Raji (cell line): ENCODE measurements around the gene WDR27.

Experiments
- POLR2A ChIP-seq: IDR thresholded peaks from 2 replicates; pipeline ENCODE4 v1.6.1; 2011; ENCODE audit warnings: low read depth, low read length, control low read depth; ENCODE audit not compliant: insufficient read depth

The WDR27 gene

DNA sequence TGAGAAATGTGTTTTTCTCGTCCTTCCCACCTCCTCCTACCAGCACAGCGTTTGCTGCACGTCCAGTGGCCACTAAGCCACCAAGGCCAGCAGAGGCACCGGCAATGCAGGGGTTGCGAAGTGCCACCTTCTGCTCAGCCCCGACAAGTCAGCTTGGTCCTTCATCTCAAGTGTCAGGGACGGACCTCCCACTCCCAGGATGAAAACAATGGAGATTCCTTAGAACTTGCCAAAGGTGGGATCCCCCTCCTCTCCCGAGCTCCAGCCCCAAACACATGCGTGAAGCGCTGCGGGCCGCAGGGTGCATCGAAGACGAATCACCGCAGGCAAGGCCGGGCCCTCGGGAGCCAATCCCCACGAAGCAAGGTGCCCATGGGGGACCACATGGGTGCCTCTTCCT, 60.8 kb downstream of the WDR27 start:
- no peak for TF ChIP-seq POLR2A

DNA sequence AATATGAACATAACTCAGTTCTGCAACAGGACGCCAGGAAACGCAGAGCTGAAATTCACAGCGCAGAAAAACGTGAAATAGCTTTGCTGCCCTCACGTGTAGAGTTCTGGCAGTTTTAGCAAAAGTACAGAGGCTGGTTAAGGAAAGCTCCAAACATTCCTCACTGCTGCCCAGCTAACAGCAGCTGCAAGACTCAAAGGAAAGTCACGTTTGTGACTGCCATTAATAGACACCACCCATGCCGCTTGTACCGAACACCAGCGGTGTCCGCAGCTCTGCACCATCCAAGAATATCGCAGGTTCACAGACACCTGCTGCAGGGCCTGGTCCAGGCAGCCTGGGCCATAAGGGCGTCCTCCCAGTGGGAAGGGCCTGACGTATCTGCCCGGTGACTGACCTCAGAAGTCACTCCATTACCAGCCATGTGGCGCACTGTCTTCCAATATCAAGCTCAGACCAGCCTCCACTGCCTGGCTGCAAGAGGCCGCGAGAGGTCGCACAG, 61.4 kb downstream of the WDR27 start:
- no peak for TF ChIP-seq POLR2A

DNA sequence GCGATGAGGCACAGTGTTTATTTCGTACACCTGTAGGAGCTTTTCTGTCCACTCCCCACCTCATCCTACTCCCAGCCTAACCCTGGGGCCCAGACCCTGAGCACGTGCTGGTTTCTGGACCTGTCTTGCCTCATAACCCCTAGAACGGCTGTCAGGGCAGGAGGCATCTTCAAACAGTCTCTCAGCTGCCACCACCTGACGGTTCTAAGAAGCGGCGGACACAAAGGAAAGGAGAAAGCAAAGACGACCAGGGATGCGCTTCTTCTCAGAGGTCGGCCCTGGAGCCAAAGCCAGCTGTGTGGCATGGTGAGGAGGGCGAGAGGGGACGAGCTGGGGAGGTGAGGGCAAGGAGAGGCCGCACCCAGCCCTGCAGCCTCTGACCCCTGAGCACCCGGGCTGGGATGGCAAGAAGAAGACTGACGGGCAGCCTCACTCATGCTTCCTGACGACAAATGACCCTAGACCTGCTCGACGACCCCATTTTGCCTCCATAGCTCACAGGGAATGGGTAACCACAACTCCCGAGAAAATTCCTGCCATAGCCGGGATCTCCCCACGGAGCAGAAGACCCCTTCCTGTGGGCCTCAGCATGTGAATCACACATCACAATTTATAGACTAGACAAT, 62.1 kb downstream of the WDR27 start:
- TF ChIP-seq POLR2A: no peak

DNA sequence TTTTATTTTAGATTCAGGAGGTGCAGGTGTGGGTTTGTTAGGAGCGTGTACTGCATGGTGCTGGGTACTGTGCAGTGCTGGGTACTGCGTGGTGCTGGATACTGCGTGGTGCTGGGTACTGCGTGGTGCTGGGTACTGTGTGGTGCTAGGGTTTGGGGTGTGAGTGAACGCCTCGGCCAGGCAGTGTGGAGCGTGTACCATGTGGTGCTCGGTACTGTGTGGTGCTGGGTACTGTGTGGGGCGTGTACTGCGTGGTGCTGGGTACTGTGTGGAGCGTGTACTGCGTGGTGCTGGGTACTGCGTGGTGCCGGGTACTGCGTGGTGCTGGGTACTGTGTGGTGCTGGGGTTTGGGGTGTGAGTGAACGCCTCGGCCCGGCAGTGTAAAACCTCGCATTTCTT, 62.9 kb downstream of the WDR27 start:
- no peak for TF ChIP-seq POLR2A

DNA sequence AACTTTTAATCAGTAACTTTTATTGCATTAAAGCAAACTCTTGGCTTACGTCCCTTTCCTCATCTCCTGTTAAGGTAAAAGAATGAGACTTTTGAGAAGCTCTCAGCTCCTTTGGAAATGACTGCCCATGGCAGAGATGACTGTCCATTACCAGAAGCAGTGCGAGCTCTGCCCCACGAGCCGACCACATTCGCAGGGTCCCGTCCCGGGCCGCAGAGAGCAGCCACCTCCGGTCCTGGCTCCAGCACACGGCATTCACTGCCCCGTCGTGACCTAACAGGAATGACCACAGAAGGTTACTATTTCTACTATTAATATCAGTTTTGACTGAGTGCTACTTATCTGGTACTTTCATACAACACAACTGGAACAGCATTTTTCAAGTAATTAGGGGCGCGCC, 63.4 kb downstream of the WDR27 start:
- TF ChIP-seq POLR2A: no peak

DNA sequence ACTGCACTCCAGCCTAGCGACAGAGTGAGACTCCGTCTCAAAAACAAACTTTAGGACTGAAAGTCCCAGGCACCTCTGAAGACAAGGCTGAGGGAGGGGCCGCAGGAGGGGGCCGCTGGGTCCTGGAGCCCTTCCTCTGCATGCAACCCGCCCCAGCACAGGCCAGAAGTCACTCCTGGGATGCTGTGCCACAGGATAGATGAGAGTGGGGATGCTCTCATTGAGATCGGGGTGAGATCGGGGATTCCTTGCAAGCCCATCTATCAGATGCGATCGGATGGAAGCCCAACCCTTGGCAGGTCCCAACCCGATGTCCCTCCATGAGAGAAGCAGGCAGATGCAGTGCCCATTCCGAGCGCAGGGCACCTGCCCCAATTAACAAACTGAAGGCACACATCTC, 66.5 kb downstream of the WDR27 start:
- TF ChIP-seq POLR2A: no peak

DNA sequence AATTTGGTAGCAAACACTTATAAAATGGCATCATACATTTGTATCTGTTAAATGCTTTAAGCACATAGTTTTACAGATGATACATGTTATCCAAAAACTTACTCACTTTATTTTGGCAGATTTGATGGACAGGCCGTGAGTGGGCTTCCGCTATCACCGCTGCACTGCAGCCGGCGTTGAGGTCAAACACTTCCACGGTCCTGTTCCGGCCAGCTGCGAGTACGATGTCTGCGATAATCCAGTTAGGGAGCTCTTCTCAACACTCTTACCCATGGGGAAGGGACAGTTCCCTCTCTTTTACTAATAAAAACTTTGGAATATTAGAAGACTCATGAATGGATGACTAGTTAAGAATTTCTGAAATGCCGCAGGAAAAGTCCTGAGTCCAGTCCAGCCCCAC, 69.0 kb downstream of the WDR27 start:
- TF ChIP-seq POLR2A: no peak

DNA sequence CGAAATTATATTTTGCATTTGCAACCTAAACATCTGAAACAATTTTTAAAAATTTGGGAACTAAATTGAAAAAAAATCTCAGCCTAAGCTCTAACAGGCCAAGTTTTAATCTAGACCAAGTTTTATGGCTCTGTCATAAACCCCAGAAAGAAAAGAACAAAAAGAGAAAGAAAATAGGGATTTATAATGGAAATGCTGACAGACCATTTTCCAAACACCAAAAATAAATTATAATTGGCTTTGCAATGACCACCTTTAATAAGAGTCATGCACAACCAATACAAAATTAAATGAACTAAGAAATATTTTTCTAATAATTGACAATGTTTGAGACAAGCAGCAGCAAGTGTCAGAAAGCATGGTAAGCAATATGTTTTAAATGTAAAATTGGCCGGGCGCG, 72.6 kb downstream of the WDR27 start:
- TF ChIP-seq POLR2A: no peak

DNA sequence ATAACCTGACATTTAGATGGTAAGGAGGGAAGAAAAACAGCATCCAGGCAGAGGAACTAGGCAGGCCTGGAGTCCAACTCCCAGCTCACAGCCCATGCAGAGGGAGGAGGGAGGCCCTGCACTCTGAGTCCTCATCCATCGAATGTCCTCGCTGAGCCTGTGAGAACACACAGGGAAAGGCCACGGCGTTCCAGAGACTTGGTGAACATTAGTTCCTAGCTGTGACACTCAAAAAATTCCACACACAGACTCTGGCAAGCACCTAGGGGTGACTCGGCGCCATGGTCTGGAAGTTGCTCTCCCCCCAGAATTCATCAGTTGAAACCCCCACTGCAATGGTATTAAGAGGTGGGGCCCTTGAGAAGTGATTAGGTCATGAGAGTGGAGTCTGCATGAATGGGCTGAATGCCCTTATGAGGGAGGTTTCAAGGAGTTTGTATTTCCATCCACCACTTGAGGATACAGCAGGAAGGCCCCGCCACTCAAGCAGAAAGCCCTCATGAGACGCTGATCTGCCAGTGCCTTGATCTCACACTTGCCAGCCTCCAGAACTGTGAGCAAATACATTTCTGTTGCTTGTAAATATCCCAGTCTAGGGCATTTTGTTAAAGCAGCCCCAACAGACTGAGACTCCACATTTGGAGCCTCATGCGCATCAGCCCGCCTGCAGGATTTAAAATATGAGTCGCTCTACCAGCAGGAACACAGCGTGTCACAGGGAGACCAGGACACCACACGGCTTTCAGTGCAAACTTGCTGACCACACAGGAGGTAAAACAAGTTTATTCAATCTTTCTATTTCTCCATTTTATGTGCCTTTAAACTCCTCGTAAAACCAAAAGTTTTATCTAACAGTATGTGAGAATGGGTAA, 73.9 kb downstream of the WDR27 start:
- no peak for TF ChIP-seq POLR2A

DNA sequence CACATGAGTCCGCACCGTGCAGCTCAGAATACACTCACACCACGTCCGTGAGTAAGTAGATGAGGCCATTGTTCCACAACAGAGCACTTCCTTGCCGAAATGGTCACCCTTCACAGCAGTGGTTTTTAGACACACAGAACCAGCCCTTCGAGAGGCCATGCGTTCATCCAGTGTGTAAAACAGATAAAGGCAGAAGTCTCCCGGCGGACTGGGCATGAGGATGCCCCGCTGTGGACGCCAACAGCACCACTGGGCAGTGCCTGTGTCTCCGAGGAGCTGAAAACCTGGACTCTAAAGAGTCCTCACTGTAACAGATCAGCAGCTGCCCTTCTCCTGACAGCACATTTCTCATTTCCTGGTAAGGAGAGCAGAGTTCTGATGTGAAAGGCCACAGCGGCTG, 75.2 kb downstream of the WDR27 start:
- TF ChIP-seq POLR2A: no peak

DNA sequence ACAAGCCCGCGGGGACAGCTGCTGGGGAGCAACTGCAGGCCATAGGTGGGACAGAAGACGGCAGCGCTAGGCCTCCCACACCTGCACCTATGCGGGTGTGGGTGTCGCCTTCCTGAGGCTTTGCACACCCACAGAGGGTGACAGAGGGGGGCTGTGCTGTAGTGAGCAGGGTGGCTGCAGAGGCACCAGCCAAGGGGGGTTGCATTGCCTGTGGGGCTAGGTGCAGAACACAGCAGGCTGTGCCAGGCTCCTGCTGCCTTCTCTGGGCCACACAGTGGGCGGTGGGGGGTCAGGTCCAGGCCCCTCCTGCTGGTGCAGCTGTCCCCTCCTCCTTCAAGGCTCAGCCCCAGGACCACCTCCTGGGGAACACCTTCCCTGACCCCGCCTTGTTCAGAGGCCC, 75.7 kb downstream of the WDR27 start:
- no peak for TF ChIP-seq POLR2A

GRCh38 chr6:169625376-169625775, 76.5 kb downstream of the WDR27 start:
- TF ChIP-seq POLR2A: no peak

GRCh38 chr6:169624785-169625184, 77.0 kb downstream of the WDR27 start:
- TF ChIP-seq POLR2A: no peak

DNA sequence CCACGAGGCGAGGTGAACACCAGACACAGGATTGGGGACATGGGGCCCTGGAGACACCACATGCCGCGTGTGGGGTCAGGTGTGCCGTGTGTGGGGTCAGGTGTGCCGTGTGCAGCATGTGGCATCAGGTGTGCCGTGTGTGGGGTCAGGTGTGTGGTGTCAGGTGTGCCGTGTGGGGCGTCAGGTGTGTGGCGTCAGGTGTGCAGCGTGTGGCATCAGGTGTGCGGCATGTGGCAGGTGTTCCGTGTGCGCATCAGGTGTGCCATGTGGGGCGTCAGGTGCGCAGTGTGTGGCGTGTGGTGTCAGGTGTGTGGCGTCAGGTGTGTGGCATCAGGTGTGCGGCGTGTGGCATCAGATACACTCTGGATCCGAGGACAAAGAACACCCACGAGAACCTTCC, 77.9 kb downstream of the WDR27 start:
- TF ChIP-seq POLR2A: no peak

- TF ChIP-seq POLR2A: no peak
Observed at GRCh38 chr6:169623343-169623742, 78.5 kb downstream of the WDR27 start.

DNA sequence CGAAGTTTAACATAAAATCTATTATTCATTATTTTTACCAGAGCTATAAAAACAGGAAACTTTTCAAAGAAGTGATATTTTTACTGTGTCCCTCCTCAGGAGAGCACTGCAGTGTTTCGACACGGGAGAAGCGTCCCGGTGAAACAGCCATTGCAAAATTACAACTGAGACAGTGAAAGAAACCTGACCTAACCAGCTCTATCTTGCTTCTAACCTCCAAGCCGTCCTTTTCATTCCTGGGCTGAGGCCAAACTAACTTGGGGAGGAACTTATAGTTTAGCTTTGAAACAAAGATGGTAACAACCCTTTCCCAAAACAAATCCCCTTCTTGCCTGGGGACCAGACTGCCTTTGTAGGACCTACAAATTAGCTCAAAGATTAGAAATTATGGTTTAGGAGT, 79.2 kb downstream of the WDR27 start:
- no peak for TF ChIP-seq POLR2A
